H1 (cell line): ENCODE data around the gene SPTAN1.

Experiments
- CBX5 ChIP-seq: fragments of 300-800, 300-1000 bp; sonication (generic); IDR thresholded peaks from 2 replicates; pipeline ENCODE4 v1.7.1; 2016; ENCODE audit warnings: antibody characterized with exemption, low read length, low read depth
- EZH2 ChIP-seq: fragments of 200-600 bp; sonication (generic); IDR thresholded peaks from 2 replicates; pipeline ENCODE4 v1.7.1; 2012; ENCODE audit warnings: low read depth, mild to moderate bottlenecking, moderate library complexity, low read length, inconsistent platforms; ENCODE audit not compliant: severe bottlenecking
- GTF2F1 ChIP-seq: IDR thresholded peaks from 2 replicates; pipeline ENCODE4 v1.6.1; 2012; ENCODE audit warnings: low read depth, low read length, improper control_type of control experiment, borderline replicate concordance
- KDM5A ChIP-seq: fragments of 200-600 bp; IDR thresholded peaks from 2 replicates; pipeline ENCODE4 v1.7.1; 2012; ENCODE audit warnings: mild to moderate bottlenecking, low read length, inconsistent platforms, mixed read lengths
- POLR2A ChIP-seq, 2 experiments: IDR thresholded peaks; 1 replicate in 1 of 2; 2 replicates in 1 of 2; pipeline ENCODE4 v1.6.1; 2011; ENCODE audit warnings: low read depth in 2 of 2, low read length in 2 of 2, mild to moderate bottlenecking in 2 of 2; ENCODE audit errors: control extremely low read depth in 1 of 2
- RAD21 ChIP-seq, 2 experiments: IDR thresholded peaks in 1 of 2; conservative IDR thresholded peaks in 1 of 2; 2 replicates each; pipeline ENCODE4 v1.6.1; 2011; ENCODE audit warnings: low read depth in 2 of 2, low read length in 2 of 2, improper control_type of control experiment in 1 of 2, inconsistent platforms in 1 of 2, mild to moderate bottlenecking in 1 of 2, moderate library complexity in 1 of 2
- RFX5 ChIP-seq: IDR thresholded peaks from 2 replicates; pipeline ENCODE4 v1.6.1; 2011; ENCODE audit warnings: low read depth, low read length, improper control_type of control experiment, borderline replicate concordance
- TF ChIP-seq, protein P1 (sequence below), 3 experiments: IDR thresholded peaks; 1 replicate in 2 of 3; 2 replicates in 1 of 3; pipeline versions ENCODE4 v1.5.1 to v1.6.1; 2011; ENCODE audit warnings: low read length in 3 of 3, mild to moderate bottlenecking in 3 of 3, inconsistent platforms in 2 of 3, low read depth in 1 of 3, moderate library complexity in 1 of 3; ENCODE audit not compliant: insufficient read depth in 1 of 3; ENCODE audit errors: control extremely low read depth in 1 of 3

- TF ChIP-seq RAD21 (IDR thresholded peaks at IDR 0.05 in 1 of 2, conservative IDR thresholded peaks at IDR 0.05 in 1 of 2; ENCODE audit: low read depth in 2 of 2, low read length in 2 of 2): no peak
- TF ChIP-seq, protein P1, sequence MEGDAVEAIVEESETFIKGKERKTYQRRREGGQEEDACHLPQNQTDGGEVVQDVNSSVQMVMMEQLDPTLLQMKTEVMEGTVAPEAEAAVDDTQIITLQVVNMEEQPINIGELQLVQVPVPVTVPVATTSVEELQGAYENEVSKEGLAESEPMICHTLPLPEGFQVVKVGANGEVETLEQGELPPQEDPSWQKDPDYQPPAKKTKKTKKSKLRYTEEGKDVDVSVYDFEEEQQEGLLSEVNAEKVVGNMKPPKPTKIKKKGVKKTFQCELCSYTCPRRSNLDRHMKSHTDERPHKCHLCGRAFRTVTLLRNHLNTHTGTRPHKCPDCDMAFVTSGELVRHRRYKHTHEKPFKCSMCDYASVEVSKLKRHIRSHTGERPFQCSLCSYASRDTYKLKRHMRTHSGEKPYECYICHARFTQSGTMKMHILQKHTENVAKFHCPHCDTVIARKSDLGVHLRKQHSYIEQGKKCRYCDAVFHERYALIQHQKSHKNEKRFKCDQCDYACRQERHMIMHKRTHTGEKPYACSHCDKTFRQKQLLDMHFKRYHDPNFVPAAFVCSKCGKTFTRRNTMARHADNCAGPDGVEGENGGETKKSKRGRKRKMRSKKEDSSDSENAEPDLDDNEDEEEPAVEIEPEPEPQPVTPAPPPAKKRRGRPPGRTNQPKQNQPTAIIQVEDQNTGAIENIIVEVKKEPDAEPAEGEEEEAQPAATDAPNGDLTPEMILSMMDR (IDR thresholded peaks at IDR 0.05; ENCODE audit: control extremely low read depth in 1 of 3, insufficient read depth in 1 of 3, low read depth in 1 of 3, low read length in 3 of 3): no peak
- no peak for TF ChIP-seq EZH2
- TF ChIP-seq RFX5: no peak
- no peak for TF ChIP-seq POLR2A (IDR thresholded peaks at IDR 0.05; ENCODE audit: control extremely low read depth in 1 of 2, low read depth in 2 of 2, low read length in 2 of 2)
- TF ChIP-seq GTF2F1: no peak
- no peak for TF ChIP-seq KDM5A
- no peak for TF ChIP-seq CBX5
Measured at GRCh38 chr9:128540634-128541360, 11.6 kb upstream of the SPTAN1 start.
